ENCODE results near the gene SZT2. TPM values are rescaled to one million over a fixed set of nuclear protein-coding genes. Genes with fewer than 3 reads are reported as not detected.

The SZT2 gene
- total and polyA plus RNA-seq, 2 of the 13 experiments (the other 11 are each of a cell fraction or from before 2014, with no cell fraction given), result 8.0 to 8.8 TPM

- TF ChIP-seq ZNF224 (CRISPR knock-in tag; IDR thresholded peaks at IDR 0.05) (no peak), RFX3 (CRISPR knock-in tag; IDR thresholded peaks at IDR 0.05) (0 out of 2 replicates have a peak, but pooled peaks have one; percentile 3), HOXA3 (CRISPR knock-in tag; IDR thresholded peaks at IDR 0.05) (no peak), ZEB1 (IDR thresholded peaks at IDR 0.05; ENCODE audit: insufficient replicate concordance, low read depth) (no peak), TEF (CRISPR knock-in tag; IDR thresholded peaks at IDR 0.05) (no peak), SATB2 (CRISPR knock-in tag; IDR thresholded peaks at IDR 0.05) (no peak), EED (CRISPR knock-in tag; IDR thresholded peaks at IDR 0.05) (no peak), BATF2 (CRISPR knock-in tag; IDR thresholded peaks at IDR 0.05) (no peak), HNF4G (IDR thresholded peaks at IDR 0.05; ENCODE audit: borderline replicate concordance, low read depth, low read length) (no peak), HNF4G (CRISPR knock-in tag; IDR thresholded peaks at IDR 0.05; ENCODE audit: borderline replicate concordance, low read depth) (no peak), CENPX (CRISPR knock-in tag; IDR thresholded peaks at IDR 0.05) (no peak), ZNF546 (CRISPR knock-in tag; conservative IDR thresholded peaks at IDR 0.05) (no peak), ZNF775 (CRISPR knock-in tag; IDR thresholded peaks at IDR 0.05; ENCODE audit: borderline replicate concordance) (no peak), ZNF343 (CRISPR knock-in tag; IDR thresholded peaks at IDR 0.05) (no peak), NFATC3 (CRISPR knock-in tag; IDR thresholded peaks at IDR 0.05) (0 out of 2 replicates have a peak, but pooled peaks have one; percentile 78), REPIN1 (CRISPR knock-in tag; IDR thresholded peaks at IDR 0.05; ENCODE audit: borderline replicate concordance, low read depth) (peak; percentile 55; the same call in 1 of the 2 replicates), ZNF432 (CRISPR knock-in tag; IDR thresholded peaks at IDR 0.05; ENCODE audit: borderline replicate concordance) (no peak), MEIS2 (CRISPR knock-in tag; IDR thresholded peaks at IDR 0.05) (no peak; the same call in 1 of the 2 replicates), ZNF136 (CRISPR knock-in tag; IDR thresholded peaks at IDR 0.05; ENCODE audit: low read depth) (no peak), KLF12 (CRISPR knock-in tag; IDR thresholded peaks at IDR 0.05; ENCODE audit: borderline replicate concordance) (no peak), FLYWCH1 (CRISPR knock-in tag; IDR thresholded peaks at IDR 0.05) (no peak), SUZ12 (IDR thresholded peaks at IDR 0.05; ENCODE audit: low read depth, low read length) (no peak), MTA3 (CRISPR knock-in tag; IDR thresholded peaks at IDR 0.05) (no peak), ZNF557 (CRISPR knock-in tag; IDR thresholded peaks at IDR 0.05) (no peak), PLSCR1 (CRISPR knock-in tag; IDR thresholded peaks at IDR 0.05; ENCODE audit: borderline replicate concordance) (no peak)
- TF ChIP-seq, protein P1, sequence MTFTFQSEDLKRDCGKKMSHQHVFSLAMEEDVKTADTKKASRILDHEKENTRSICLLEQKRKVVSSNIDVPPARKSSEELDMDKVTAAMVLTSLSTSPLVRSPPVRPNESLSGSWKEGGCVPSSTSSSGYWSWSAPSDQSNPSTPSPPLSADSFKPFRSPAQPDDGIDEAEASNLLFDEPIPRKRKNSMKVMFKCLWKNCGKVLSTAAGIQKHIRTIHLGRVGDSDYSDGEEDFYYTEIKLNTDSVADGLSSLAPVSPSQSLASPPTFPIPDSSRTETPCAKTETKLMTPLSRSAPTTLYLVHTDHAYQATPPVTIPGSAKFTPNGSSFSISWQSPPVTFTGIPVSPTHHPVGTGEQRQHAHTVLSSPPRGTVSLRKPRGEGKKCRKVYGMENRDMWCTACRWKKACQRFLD (CRISPR knock-in tag; IDR thresholded peaks at IDR 0.05; ENCODE audit: borderline replicate concordance), result no peak
- TF ChIP-seq, protein P2, sequence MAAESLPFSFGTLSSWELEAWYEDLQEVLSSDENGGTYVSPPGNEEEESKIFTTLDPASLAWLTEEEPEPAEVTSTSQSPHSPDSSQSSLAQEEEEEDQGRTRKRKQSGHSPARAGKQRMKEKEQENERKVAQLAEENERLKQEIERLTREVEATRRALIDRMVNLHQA (CRISPR knock-in tag; IDR thresholded peaks at IDR 0.05), result no peak
- TF ChIP-seq, protein P3, sequence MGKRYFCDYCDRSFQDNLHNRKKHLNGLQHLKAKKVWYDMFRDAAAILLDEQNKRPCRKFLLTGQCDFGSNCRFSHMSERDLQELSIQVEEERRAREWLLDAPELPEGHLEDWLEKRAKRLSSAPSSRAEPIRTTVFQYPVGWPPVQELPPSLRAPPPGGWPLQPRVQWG (CRISPR knock-in tag; IDR thresholded peaks at IDR 0.05; ENCODE audit: borderline replicate concordance, low read depth), result no peak
Measured at GRCh38 chr1:43348343-43348808, 41.3 kb upstream of the SZT2 start (continued).
